Neural progenitor cell (in vitro differentiated cells): ENCODE results near the gene HTR1D. TPM values are rescaled to one million over a fixed set of nuclear protein-coding genes. Genes with fewer than 3 reads are reported as not detected.

Experiments used
- DNase-seq: peaks from one replicate; pipeline ENCODE4 v3.0.0-alpha.2; 2016; ENCODE audit warnings: low spot score
- H2AFZ ChIP-seq: fragments of 200-600 bp; sonication (generic); replicated peaks from 2 replicates; pipeline ENCODE4 v1.6.1; 2016; ENCODE audit warnings: antibody characterized with exemption
- H3F3A ChIP-seq: fragments of 200-600 bp; sonication (generic); 2 replicates; pipeline ENCODE4 v1.6.1; 2016; ENCODE audit warnings: antibody characterized with exemption, low read depth
- H3K27ac ChIP-seq: fragments of 200-600 bp; sonication (generic); 2 replicates; pipeline ENCODE4 v1.5.1; 2016; ENCODE audit warnings: mild to moderate bottlenecking
- H3K27me3 ChIP-seq: fragments of 200-600 bp; sonication (generic); 2 replicates; pipeline ENCODE4 v1.6.1; 2016; ENCODE audit warnings: mild to moderate bottlenecking, moderate library complexity
- H3K36me3 ChIP-seq: fragments of 200-600 bp; sonication (generic); 2 replicates; pipeline ENCODE4 v1.5.1; 2016
- H3K4me1 ChIP-seq: fragments of 200-600 bp; sonication (generic); 2 replicates; pipeline ENCODE4 v1.6.1; 2016; ENCODE audit warnings: mixed run types
- H3K4me2 ChIP-seq: fragments of 200-600 bp; sonication (generic); 2 replicates; pipeline ENCODE4 v1.6.1; 2016
- H3K4me3 ChIP-seq: fragments of 200-600 bp; sonication (generic); 2 replicates; pipeline ENCODE4 v1.5.1; 2016
- H3K79me2 ChIP-seq: fragments of 200-600 bp; sonication (generic); 2 replicates; pipeline ENCODE4 v1.6.1; 2016; ENCODE audit warnings: low read depth
- H3K9ac ChIP-seq: fragments of 200-600 bp; sonication (generic); 2 replicates; pipeline ENCODE4 v1.6.1; 2016
- H3K9me3 ChIP-seq: fragments of 200-600 bp; sonication (generic); 2 replicates; pipeline ENCODE4 v1.5.1; 2016; ENCODE audit warnings: low read depth
- H4K20me1 ChIP-seq: fragments of 200-600 bp; sonication (generic); 2 replicates; pipeline ENCODE4 v1.6.1; 2016; ENCODE audit warnings: low read depth
- H3K27ac Mint-ChIP-seq: 3 replicates; pipeline ENCODE4 v1.8.0; 2021; ENCODE audit warnings: mixed read lengths
- H3K27me3 Mint-ChIP-seq: 2 replicates; pipeline ENCODE4 v1.8.0; 2022; ENCODE audit warnings: low read depth, mild to moderate bottlenecking, inconsistent platforms, moderate library complexity, mixed read lengths; ENCODE audit not compliant: insufficient read depth
- H3K36me3 Mint-ChIP-seq: 3 replicates; pipeline ENCODE4 v1.8.0; 2021; ENCODE audit warnings: mixed read lengths
- H3K4me1 Mint-ChIP-seq: 3 replicates; pipeline ENCODE4 v1.8.0; 2021; ENCODE audit warnings: mixed read lengths
- H3K4me3 Mint-ChIP-seq: 3 replicates; pipeline ENCODE4 v1.8.0; 2021; ENCODE audit warnings: mild to moderate bottlenecking, moderate library complexity, mixed read lengths
- H3K9me3 Mint-ChIP-seq: 3 replicates; pipeline ENCODE4 v1.8.0; 2020; ENCODE audit warnings: mixed read lengths
- CTCF ChIP-seq: fragments of 200-600 bp; sonication (generic); IDR thresholded peaks from 2 replicates; pipeline ENCODE4 v1.5.1; 2017; ENCODE audit warnings: antibody characterized with exemption, mild to moderate bottlenecking
- EZH2 ChIP-seq: fragments of 200-600 bp; sonication (generic); IDR thresholded peaks from 2 replicates; pipeline ENCODE4 v1.6.1; 2017; ENCODE audit warnings: antibody characterized with exemption, mild to moderate bottlenecking, moderate library complexity
- EZH2phosphoT487 ChIP-seq: fragments of 200-600 bp; sonication (generic); IDR thresholded peaks from 2 replicates; pipeline ENCODE4 v1.6.1; 2017; ENCODE audit warnings: antibody characterized with exemption
- total RNA-seq: library from RNA; depleted of rRNA; stranded (reverse); fragments of >200 nt; gene quantifications from 2 replicates; pipeline ENCODE4 v1.2.3, GENCODE V29; 2015; ENCODE audit warnings: low replicate concordance

The HTR1D gene
- total RNA-seq, 1 donor from 2014 or later = 1.1 TPM

GRCh38 chr1:23188434-23188884 is 28.8 kb downstream of the HTR1D start:
- no peak overlapping the region for H3K9ac ChIP-seq

GRCh38 chr1:23187637-23188036 is 29.7 kb downstream of the HTR1D start:
- no peaks in the 10 kb centered on the region for H4K20me1 ChIP-seq
- H3K27ac ChIP-seq = no peak overlapping the region
- no peak overlapping the region for H3K4me3 ChIP-seq
- H2AFZ ChIP-seq = no peak overlapping the region
- peaks cover 8% of the 10 kb centered on the region for H3K4me1 Mint-ChIP-seq
- no peaks in the 10 kb centered on the region for H3K9me3 Mint-ChIP-seq
- no peak for DNase-seq
- no peak for TF ChIP-seq EZH2
- no peak for TF ChIP-seq CTCF
- TF ChIP-seq EZH2phosphoT487 = no peak
- H3K79me2 ChIP-seq = no peaks in the 10 kb centered on the region
- no peak overlapping the region for H3K9ac ChIP-seq
- H3K36me3 Mint-ChIP-seq = no peaks in the 10 kb centered on the region
- peaks cover 8% of the 10 kb centered on the region for H3K27me3 Mint-ChIP-seq
- H3K36me3 ChIP-seq = no peaks in the 10 kb centered on the region
- no peak overlapping the region for H3K27ac Mint-ChIP-seq
- H3K9me3 ChIP-seq = no peaks in the 10 kb centered on the region
- no peak overlapping the region for H3K4me3 Mint-ChIP-seq
- H3K27me3 ChIP-seq = peaks cover 16% of the 10 kb centered on the region
- no peaks in the 10 kb centered on the region for H3F3A ChIP-seq
- H3K4me1 ChIP-seq = no peaks in the 10 kb centered on the region
- H3K4me2 ChIP-seq = no peak overlapping the region

More at GRCh38 chr1:23188434-23188884, 28.8 kb downstream of the HTR1D start:
- Mint-ChIP-seq H3K4me3 (no peak overlapping the region), H3K36me3 (peaks cover 3% of the 10 kb centered on the region), H3K27ac (no peak overlapping the region), H3K4me1 (peaks cover 8% of the 10 kb centered on the region), H3K9me3 (peaks cover 2% of the 10 kb centered on the region), H3K27me3 (peaks cover 4% of the 10 kb centered on the region)
- Histone ChIP-seq H3K27ac (no peak overlapping the region), H3K4me3 (no peak overlapping the region), H3K27me3 (peaks cover 10% of the 10 kb centered on the region), H3K9me3 (no peaks in the 10 kb centered on the region), H4K20me1 (no peaks in the 10 kb centered on the region), H3K79me2 (no peaks in the 10 kb centered on the region), H3K4me2 (no peak overlapping the region), H2AFZ (no peak overlapping the region), H3K36me3 (no peaks in the 10 kb centered on the region), H3K4me1 (no peaks in the 10 kb centered on the region), H3F3A (no peaks in the 10 kb centered on the region)
- DNase-seq = no peak
- no peak for TF ChIP-seq EZH2phosphoT487
- no peak for TF ChIP-seq EZH2

GRCh38 chr1:23185381-23185780 is 31.9 kb downstream of the HTR1D start:
- no peak for DNase-seq
- H3K4me2 ChIP-seq = no peak overlapping the region
- no peaks in the 10 kb centered on the region for H3K36me3 ChIP-seq
- H3K79me2 ChIP-seq = no peaks in the 10 kb centered on the region
- Mint-ChIP-seq H3K4me3 (no peak overlapping the region), H3K27me3 (peaks cover 6% of the 10 kb centered on the region), H3K27ac (no peak overlapping the region), H3K36me3 (no peaks in the 10 kb centered on the region), H3K4me1 (peaks cover 8% of the 10 kb centered on the region), H3K9me3 (no peaks in the 10 kb centered on the region)
- H4K20me1 ChIP-seq = no peaks in the 10 kb centered on the region
- H3K9me3 ChIP-seq = no peaks in the 10 kb centered on the region
- H2AFZ ChIP-seq = no peak overlapping the region
- TF ChIP-seq CTCF (no peak), EZH2 (no peak)
- H3K4me1 ChIP-seq = no peaks in the 10 kb centered on the region
- H3F3A ChIP-seq = no peaks in the 10 kb centered on the region
- H3K4me3 ChIP-seq = no peak overlapping the region
- peaks cover 16% of the 10 kb centered on the region for H3K27me3 ChIP-seq
- H3K9ac ChIP-seq = no peak overlapping the region
- H3K27ac ChIP-seq = no peak overlapping the region

- Mint-ChIP-seq H3K4me3 (peak overlapping the region; percentile 44), H3K27me3 (peaks cover 6% of the 10 kb centered on the region), H3K4me1 (peaks cover 8% of the 10 kb centered on the region), H3K27ac (no peak overlapping the region), H3K36me3 (no peaks in the 10 kb centered on the region), H3K9me3 (no peaks in the 10 kb centered on the region)
- H3K4me1 ChIP-seq = no peaks in the 10 kb centered on the region
- no peaks in the 10 kb centered on the region for H3F3A ChIP-seq
- peak overlapping the region; percentile 61 for H3K4me2 ChIP-seq
- H3K9ac ChIP-seq = no peak overlapping the region
- no peaks in the 10 kb centered on the region for H3K9me3 ChIP-seq
- H3K4me3 ChIP-seq = no peak overlapping the region
- peak; percentile 85 for DNase-seq
- H3K27ac ChIP-seq = no peak overlapping the region
- H3K79me2 ChIP-seq = no peaks in the 10 kb centered on the region
- H3K27me3 ChIP-seq = peaks cover 24% of the 10 kb centered on the region
- H3K36me3 ChIP-seq = no peaks in the 10 kb centered on the region
- TF ChIP-seq CTCF = peak; percentile 88
- TF ChIP-seq EZH2phosphoT487 = no peak
- no peak for TF ChIP-seq EZH2
- H4K20me1 ChIP-seq = no peaks in the 10 kb centered on the region
- peak overlapping the region; percentile 84 for H2AFZ ChIP-seq
Observed at GRCh38 chr1:23184212-23184934, 32.9 kb downstream of the HTR1D start.
